HG03469 (cell line): ENCODE results near the gene HTRA3.

Experiments used
- ATAC-seq: cut with Tn5 transposase; IDR thresholded peaks from one replicate; pipeline ENCODE4 v1.9.1; 2021; ENCODE audit warnings: mild to moderate bottlenecking, moderate library complexity, moderate number of reproducible peaks; ENCODE audit not compliant: unreplicated experiment

The HTRA3 gene

GRCh38 chr4:8245884-8246833 lies 23.4 kb upstream of the HTRA3 start:
- ATAC-seq = no peak

- ATAC-seq = no peak
Measured at GRCh38 chr4:8247047-8247930, 22.3 kb upstream of the HTRA3 start.

- ATAC-seq = no peak
Measured at GRCh38 chr4:8248091-8248490, 21.5 kb upstream of the HTRA3 start.

- ATAC-seq = no peak
Measured at GRCh38 chr4:8250227-8250626, 19.3 kb upstream of the HTRA3 start.

- no peak for ATAC-seq
Measured at GRCh38 chr4:8250637-8251036, 18.9 kb upstream of the HTRA3 start.

- ATAC-seq = no peak
Measured at GRCh38 chr4:8251110-8251883, 18.3 kb upstream of the HTRA3 start.

GRCh38 chr4:8252301-8253173 lies 17.0 kb upstream of the HTRA3 start:
- ATAC-seq = no peak

- no peak for ATAC-seq
Measured at GRCh38 chr4:8254076-8254475, 15.5 kb upstream of the HTRA3 start.

GRCh38 chr4:8255698-8256441 lies 13.7 kb upstream of the HTRA3 start:
- no peak for ATAC-seq

- ATAC-seq = no peak
Measured at GRCh38 chr4:8257854-8258253, 11.7 kb upstream of the HTRA3 start.

- no peak for ATAC-seq
Measured at GRCh38 chr4:8258552-8259212, 10.9 kb upstream of the HTRA3 start.

- ATAC-seq = no peak
Measured at GRCh38 chr4:8259743-8260430, 9.7 kb upstream of the HTRA3 start.

GRCh38 chr4:8260656-8261111 lies 8.9 kb upstream of the HTRA3 start:
- no peak for ATAC-seq

- no peak for ATAC-seq
Measured at GRCh38 chr4:8261851-8262535, 7.6 kb upstream of the HTRA3 start.

- no peak for ATAC-seq
Measured at GRCh38 chr4:8262637-8263322, 6.8 kb upstream of the HTRA3 start.

GRCh38 chr4:8263397-8263796 lies 6.2 kb upstream of the HTRA3 start:
- ATAC-seq = no peak

GRCh38 chr4:8264106-8264505 lies 5.4 kb upstream of the HTRA3 start:
- no peak for ATAC-seq
